ENCODE measurements around the gene KAT14. TPM values are rescaled to one million over a fixed set of nuclear protein-coding genes. Genes with fewer than 3 reads are reported as not detected.
"Not testable (repeated sequence)": the region's sequence is repeated elsewhere in the genome, so short reads cannot be mapped to it uniquely, and the experiment has no call there.

The KAT14 gene
- total RNA-seq, 2 donors from 2014 or later, result 35.2 to 51.0 TPM

GRCh38 chr20:18092890-18093289, 44.8 kb upstream of the KAT14 start:
- no peak overlapping the region for H3K27ac ChIP-seq (ENCODE audit: low read depth, low read length)
- WGBS, 2 experiments (ENCODE audit: insufficient coverage in 1 of 2, insufficient read length in 1 of 2), result 87 to 95% methylated on average over 7 to 8 of the region's 8 CpGs
- Mint-ChIP-seq H3K4me1 (peaks cover 19% of the 10 kb centered on the region), H3K27me3 (ENCODE audit: insufficient read depth) (peaks cover 9% of the 10 kb centered on the region), H3K9me3 (no peaks in the 10 kb centered on the region), H3K27ac (no peak overlapping the region), H3K36me3 (ENCODE audit: low read depth) (no peaks in the 10 kb centered on the region), H3K4me3 (no peak overlapping the region)
- H3K27me3 ChIP-seq (ENCODE audit: control insufficient read depth, insufficient read depth, low read length, poor library complexity, severe bottlenecking), result no peaks in the 10 kb centered on the region
- peak; percentile 61 for DNase-seq
- no peaks in the 10 kb centered on the region for H3K36me3 ChIP-seq (ENCODE audit: control insufficient read depth, insufficient read depth, low read length)
- no peak for TF ChIP-seq CTCF (conservative IDR thresholded peaks at IDR 0.05)
- H3K9ac ChIP-seq (ENCODE audit: extremely low read depth, low read length, poor library complexity, severe bottlenecking), result no peak overlapping the region
- no peak overlapping the region for H3K4me3 ChIP-seq (ENCODE audit: low read length)
- H3K9me3 ChIP-seq (ENCODE audit: control insufficient read depth, low read length), result no peaks in the 10 kb centered on the region
- peaks cover 10% of the 10 kb centered on the region for H3K4me1 ChIP-seq (ENCODE audit: control insufficient read depth, insufficient read depth, low read length)

- Mint-ChIP-seq H3K36me3 (ENCODE audit: low read depth) (no peaks in the 10 kb centered on the region), H3K9me3 (no peaks in the 10 kb centered on the region), H3K4me3 (no peak overlapping the region), H3K4me1 (peaks cover 19% of the 10 kb centered on the region), H3K27ac (no peak overlapping the region), H3K27me3 (ENCODE audit: insufficient read depth) (peaks cover 14% of the 10 kb centered on the region)
- H3K4me1 ChIP-seq (ENCODE audit: control insufficient read depth, insufficient read depth, low read length), result peaks cover 10% of the 10 kb centered on the region
- no peak overlapping the region for H3K4me3 ChIP-seq (ENCODE audit: low read length)
- no peak overlapping the region for H3K27ac ChIP-seq (ENCODE audit: low read depth, low read length)
- WGBS, 2 experiments (ENCODE audit: insufficient coverage in 1 of 2, insufficient read length in 1 of 2), result 99% methylated on average over 7 to 10 of the region's 10 CpGs
- no peak for DNase-seq
- no peaks in the 10 kb centered on the region for H3K9me3 ChIP-seq (ENCODE audit: control insufficient read depth, low read length)
- no peaks in the 10 kb centered on the region for H3K27me3 ChIP-seq (ENCODE audit: control insufficient read depth, insufficient read depth, low read length, poor library complexity, severe bottlenecking)
- TF ChIP-seq CTCF (conservative IDR thresholded peaks at IDR 0.05), result no peak
- no peak overlapping the region for H3K9ac ChIP-seq (ENCODE audit: extremely low read depth, low read length, poor library complexity, severe bottlenecking)
- no peaks in the 10 kb centered on the region for H3K36me3 ChIP-seq (ENCODE audit: control insufficient read depth, insufficient read depth, low read length)
These were observed 44.3 kb upstream of the KAT14 start for GRCh38 chr20:18093388-18093787.

- H3K27ac Mint-ChIP-seq, result peak overlapping the region; percentile 30
- no peak for TF ChIP-seq CTCF (conservative IDR thresholded peaks at IDR 0.05)
- H3K27me3 Mint-ChIP-seq (ENCODE audit: insufficient read depth), result peaks cover 16% of the 10 kb centered on the region
- no peaks in the 10 kb centered on the region for H3K9me3 ChIP-seq (ENCODE audit: control insufficient read depth, low read length)
- no peak overlapping the region for H3K4me3 Mint-ChIP-seq
- no peaks in the 10 kb centered on the region for H3K27me3 ChIP-seq (ENCODE audit: control insufficient read depth, insufficient read depth, low read length, poor library complexity, severe bottlenecking)
- DNase-seq, result no peak
- H3K4me3 ChIP-seq (ENCODE audit: low read length), result no peak overlapping the region
- no peaks in the 10 kb centered on the region for H3K36me3 Mint-ChIP-seq (ENCODE audit: low read depth)
- 72 to 75% methylated on average over 4 to 5 of the region's 5 CpGs for WGBS, 2 experiments (ENCODE audit: insufficient coverage in 1 of 2, insufficient read length in 1 of 2)
- H3K36me3 ChIP-seq (ENCODE audit: control insufficient read depth, insufficient read depth, low read length), result no peaks in the 10 kb centered on the region
- peaks cover 19% of the 10 kb centered on the region for H3K4me1 Mint-ChIP-seq
- H3K4me1 ChIP-seq (ENCODE audit: control insufficient read depth, insufficient read depth, low read length), result peaks cover 10% of the 10 kb centered on the region
- H3K9ac ChIP-seq (ENCODE audit: extremely low read depth, low read length, poor library complexity, severe bottlenecking), result no peak overlapping the region
- H3K9me3 Mint-ChIP-seq, result no peaks in the 10 kb centered on the region
- H3K27ac ChIP-seq (ENCODE audit: low read depth, low read length), result no peak overlapping the region
These were observed 43.5 kb upstream of the KAT14 start for GRCh38 chr20:18094191-18094590.

GRCh38 chr20:18100569-18100968, 37.1 kb upstream of the KAT14 start:
- H3K36me3 ChIP-seq (ENCODE audit: control insufficient read depth, insufficient read depth, low read length); H3K27ac ChIP-seq (ENCODE audit: low read depth, low read length); H3K9me3 ChIP-seq (ENCODE audit: control insufficient read depth, low read length); H3K27me3 ChIP-seq (ENCODE audit: control insufficient read depth, insufficient read depth, low read length, poor library complexity, severe bottlenecking); H3K36me3 Mint-ChIP-seq (ENCODE audit: low read depth); H3K27ac Mint-ChIP-seq; H3K4me3 Mint-ChIP-seq; H3K9ac ChIP-seq (ENCODE audit: extremely low read depth, low read length, poor library complexity, severe bottlenecking); H3K9me3 Mint-ChIP-seq; H3K4me1 ChIP-seq (ENCODE audit: control insufficient read depth, insufficient read depth, low read length); H3K4me3 ChIP-seq (ENCODE audit: low read length); DNase-seq: not testable (repeated sequence)
- peaks cover 39% of the 10 kb centered on the region for H3K27me3 Mint-ChIP-seq (ENCODE audit: insufficient read depth)
- H3K4me1 Mint-ChIP-seq, result peaks cover 23% of the 10 kb centered on the region
- 95 to 96% methylated on average over 4 to 11 of the region's 11 CpGs for WGBS, 2 experiments (ENCODE audit: insufficient coverage in 1 of 2, insufficient read length in 1 of 2)

All from endodermal cell (in vitro differentiated cells).